HEK293 (cell line): ENCODE data around the gene SHROOM3.
A peak's percentile ranks its signal among the peaks of the same experiment; 100 is the strongest.

Experiments used
- CTCF ChIA-PET: fragments of 350-600 bp; formaldehyde crosslinking; extraction: SDS; loops from one replicate; lab custom pipeline; 2021; ENCODE audit warnings: antibody characterized with exemption; lab: Yijun Ruan, JAX
- POLR2A ChIA-PET: fragments of 300-600 bp; formaldehyde crosslinking; extraction: SDS; loops from one replicate; lab custom pipeline; 2020; ENCODE audit warnings: antibody characterized with exemption, inconsistent platforms; lab: Yijun Ruan, JAX
- H3K27ac ChIP-seq: fragments of 200-500 bp; sonication (Bioruptor generic); 2 replicates; pipeline ENCODE4 v1.5.1; 2014; ENCODE audit warnings: low read depth, low read length, control low read depth, inconsistent platforms; ENCODE audit errors: extremely low read depth
- H3K36me3 ChIP-seq, 2 experiments: fragments of 200-500 bp in 1 of 2; sonication (Bioruptor generic) in 1 of 2; 1 replicate in 1 of 2; 2 replicates in 1 of 2; pipeline ENCODE4 v1.5.1; 2014 to 2017; ENCODE audit warnings: inconsistent platforms in 2 of 2, low read length in 2 of 2; ENCODE audit not compliant: control insufficient read depth in 2 of 2, insufficient read depth in 1 of 2
- H3K4me1 ChIP-seq: fragments of 200-500 bp; sonication (Bioruptor generic); 2 replicates; pipeline ENCODE4 v1.5.1; 2014; ENCODE audit warnings: mild to moderate bottlenecking, low read length, inconsistent platforms; ENCODE audit not compliant: control insufficient read depth, insufficient read depth
- H3K4me3 ChIP-seq: 2 replicates; pipeline ENCODE4 v1.5.1; 2011; ENCODE audit warnings: low read depth, mild to moderate bottlenecking, control low read depth, low read length, moderate library complexity
- H3K9me3 ChIP-seq: fragments of 200-500 bp; sonication (Bioruptor generic); 2 replicates; pipeline ENCODE4 v1.5.1; 2014; ENCODE audit warnings: low read depth, low read length, inconsistent platforms; ENCODE audit not compliant: control insufficient read depth, insufficient read depth
- GLIS2 ChIP-seq: fragments of 450-650 bp; formaldehyde crosslinking; IDR thresholded peaks from 2 replicates; pipeline ENCODE4 v1.5.1; 2016; ENCODE audit warnings: missing biosample characterization, missing genetic modification characterization
- HOXD13 ChIP-seq: sonication (generic); formaldehyde crosslinking; IDR thresholded peaks from 2 replicates; pipeline ENCODE4 v1.8.0; 2022; ENCODE audit warnings: missing genetic modification reagents, borderline replicate concordance
- KLF10 ChIP-seq: fragments of 450-650 bp; IDR thresholded peaks from 2 replicates; pipeline ENCODE4 v1.5.1; 2018; ENCODE audit warnings: missing biosample characterization, mild to moderate bottlenecking, missing genetic modification characterization
- KLF7 ChIP-seq: fragments of 450-650 bp; formaldehyde crosslinking; IDR thresholded peaks from 2 replicates; pipeline ENCODE4 v1.5.1; 2016; ENCODE audit warnings: missing biosample characterization, missing genetic modification characterization, borderline replicate concordance
- REPIN1 ChIP-seq: fragments of 450-650 bp; formaldehyde crosslinking; IDR thresholded peaks from 2 replicates; pipeline ENCODE4 v1.5.1; 2017; ENCODE audit warnings: missing biosample characterization, missing genetic modification characterization, low read depth
- REST ChIP-seq: fragments of 450-650 bp; formaldehyde crosslinking; IDR thresholded peaks from 2 replicates; pipeline ENCODE4 v1.5.1; 2016; ENCODE audit warnings: missing biosample characterization, missing genetic modification characterization
- SP2 ChIP-seq: fragments of 450-650 bp; formaldehyde crosslinking; IDR thresholded peaks from 2 replicates; pipeline ENCODE4 v1.5.1; 2016; ENCODE audit warnings: missing biosample characterization, missing genetic modification characterization
- SP3 ChIP-seq: fragments of 450-650 bp; formaldehyde crosslinking; IDR thresholded peaks from 2 replicates; pipeline ENCODE4 v1.5.1; 2016; ENCODE audit warnings: missing biosample characterization, missing genetic modification characterization
- TCF7L2 ChIP-seq: IDR thresholded peaks from 2 replicates; pipeline ENCODE4 v1.6.1; 2011; ENCODE audit warnings: low read depth, mild to moderate bottlenecking, inconsistent platforms, low read length, moderate library complexity, borderline replicate concordance
- ZBTB48 ChIP-seq: fragments of 450-650 bp; formaldehyde crosslinking; IDR thresholded peaks from 2 replicates; pipeline ENCODE4 v1.5.1; 2016; ENCODE audit warnings: missing biosample characterization, missing genetic modification characterization
- ZNF18 ChIP-seq: fragments of 450-650 bp; formaldehyde crosslinking; IDR thresholded peaks from 2 replicates; pipeline ENCODE4 v1.5.1; 2016; ENCODE audit warnings: missing biosample characterization, missing genetic modification characterization
- ZNF23 ChIP-seq: fragments of 450-650 bp; formaldehyde crosslinking; IDR thresholded peaks from 2 replicates; pipeline ENCODE4 v1.5.1; 2016; ENCODE audit warnings: missing biosample characterization, missing genetic modification characterization, borderline replicate concordance
- ZNF335 ChIP-seq: fragments of 450-650 bp; formaldehyde crosslinking; conservative IDR thresholded peaks from 2 replicates; pipeline ENCODE4 v1.5.1; 2016; ENCODE audit warnings: missing biosample characterization, missing genetic modification characterization
- ZNF654 ChIP-seq: fragments of 450-650 bp; formaldehyde crosslinking; IDR thresholded peaks from 2 replicates; pipeline ENCODE4 v1.5.1; 2016; ENCODE audit warnings: low read depth, missing biosample characterization, missing genetic modification characterization
- ZSCAN18 ChIP-seq: fragments of 450-650 bp; formaldehyde crosslinking; IDR thresholded peaks from 2 replicates; pipeline ENCODE4 v1.5.1; 2016; ENCODE audit warnings: missing biosample characterization, missing genetic modification characterization

The SHROOM3 gene

GRCh38 chr4:76499461-76499860 lies 64.4 kb downstream of the SHROOM3 start:
- no peak for TF ChIP-seq REST (tag by site-specific recombination)
- no peak for TF ChIP-seq TCF7L2
- no peak for TF ChIP-seq KLF7 (tag by site-specific recombination)
- TF ChIP-seq ZBTB48 (tag by site-specific recombination): no peak
- no peak for TF ChIP-seq REPIN1
- TF ChIP-seq HOXD13 (CRISPR knock-in tag): no peak
- CTCF ChIA-PET: interaction anchor here (0.6 to 9.1 kb wide), 3 partner anchors 14 to 320 kb away, joined by 3 to 133 read pairs (median 4); no protein-coding TSS in a partner anchor
- Histone ChIP-seq H3K4me1 (no peaks in the 10 kb centered on the region), H3K9me3 (no peaks in the 10 kb centered on the region), H3K27ac (no peak overlapping the region), H3K36me3 (no peaks in the 10 kb centered on the region), H3K4me3 (no peak overlapping the region)
- POLR2A ChIA-PET: no interaction called here

- ChIA-PET POLR2A (no interaction called here), CTCF (interaction anchor here (0.6 to 9.1 kb wide), 6 partner anchors 17 to 595 kb away, joined by 3 to 133 read pairs (median 6); no protein-coding TSS in a partner anchor)
- H3K36me3 ChIP-seq: no peaks in the 10 kb centered on the region
- TF ChIP-seq ZNF18 (tag by site-specific recombination) (no peak), ZSCAN18 (tag by site-specific recombination) (no peak), ZNF23 (tag by site-specific recombination) (no peak)
- no peak overlapping the region for H3K4me3 ChIP-seq
- no peaks in the 10 kb centered on the region for H3K9me3 ChIP-seq
- H3K27ac ChIP-seq: no peak overlapping the region
- no peaks in the 10 kb centered on the region for H3K4me1 ChIP-seq
Observed at GRCh38 chr4:76502886-76503285, 67.9 kb downstream of the SHROOM3 start.

- POLR2A ChIA-PET: no interaction called here
- Histone ChIP-seq H3K27ac (no peak overlapping the region), H3K4me1 (no peaks in the 10 kb centered on the region), H3K36me3 (no peaks in the 10 kb centered on the region), H3K4me3 (no peak overlapping the region), H3K9me3 (no peaks in the 10 kb centered on the region)
- no peak for TF ChIP-seq SP2 (tag by site-specific recombination)
- no peak for TF ChIP-seq KLF10 (tag by site-specific recombination)
- TF ChIP-seq ZNF654 (tag by site-specific recombination): peak; percentile 38
- no peak for TF ChIP-seq SP3 (tag by site-specific recombination)
- no peak for TF ChIP-seq GLIS2
- no peak for TF ChIP-seq ZNF335 (tag by site-specific recombination)
- CTCF ChIA-PET: interaction anchor here (0.5 to 9.1 kb wide), 29 partner anchors 10 to 699 kb away, joined by 3 to 133 read pairs (median 4); partner anchors contain the start of gene SHROOM3
Observed at GRCh38 chr4:76504613-76505465, 69.8 kb downstream of the SHROOM3 start.
